ENCODE measurements around the gene SOHLH2. TPM values are rescaled to one million over a fixed set of nuclear protein-coding genes. Genes with fewer than 3 reads are reported as not detected.

The SOHLH2 gene
- total RNA-seq, 4 donors from 2014 or later = 0.19 to 0.47 (median 0.27) TPM; not detected in 1

DNA sequence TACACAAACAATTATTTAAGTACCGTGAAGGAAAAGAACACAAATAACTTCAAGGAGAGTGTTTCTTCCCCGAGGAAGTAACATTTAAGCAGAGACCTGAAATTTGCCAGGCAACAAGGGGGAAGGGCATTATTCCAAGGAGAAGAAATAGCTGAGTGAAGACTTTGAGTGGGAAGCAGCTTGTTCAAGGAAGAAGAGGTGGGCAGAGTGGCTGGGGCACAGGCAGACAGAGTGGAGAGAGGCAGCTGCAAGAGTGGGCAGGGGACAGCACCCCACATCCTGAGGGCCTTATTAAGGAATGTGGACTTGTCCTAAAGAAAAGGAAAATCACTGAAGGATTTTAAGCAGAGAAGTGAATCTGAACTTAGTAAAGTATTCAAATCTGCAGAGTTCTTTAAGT is 78.5 kb downstream of the SOHLH2 start:
- 96% methylated on average over 2 of the region's 2 CpGs; no CpG with 5 or more reads in 1 of the 2 donors for WGBS, 2 donors (ENCODE audit: low coverage in 1 of 2)
- peaks cover 5% of the 10 kb centered on the region for H3K27me3 ChIP-seq
- H3K4me3 ChIP-seq = no peak overlapping the region

GRCh38 chr13:36134632-36135031 is 79.7 kb downstream of the SOHLH2 start:
- Histone ChIP-seq H3K36me3 (no peaks in the 10 kb centered on the region), H3K27ac (no peak overlapping the region), H3K9me3 (peaks cover 0 to under 1% (median 0%) of the 10 kb centered on the region in 3 donors), H3K4me1 (peaks cover 0 to 20% (median 0%) of the 10 kb centered on the region in 3 donors), H3K27me3 (peaks cover 13% of the 10 kb centered on the region), H3K4me3 (no peak overlapping the region)
- ATAC-seq = no peak
- 33 to 87% methylated on average over 1 of the region's 1 CpG for WGBS, 2 donors (ENCODE audit: low coverage in 1 of 2)
- TF ChIP-seq EP300 (IDR thresholded peaks at IDR 0.05) (no peak), CTCF (IDR thresholded peaks at IDR 0.05) (no peak), POLR2A (IDR thresholded peaks at IDR 0.05) (no peak), POLR2AphosphoS5 (IDR thresholded peaks at IDR 0.05) (no peak)

More for the DNA sequence above, 78.5 kb downstream of the SOHLH2 start:
- no peak for TF ChIP-seq CTCF (IDR thresholded peaks at IDR 0.05)
- no peak for TF ChIP-seq POLR2AphosphoS5 (IDR thresholded peaks at IDR 0.05)
- no peak for TF ChIP-seq EP300 (IDR thresholded peaks at IDR 0.05)
- no peak for TF ChIP-seq POLR2A (IDR thresholded peaks at IDR 0.05)
- Histone ChIP-seq H3K4me1 (peaks cover 0 to 8% (median 0%) of the 10 kb centered on the region in 3 donors), H3K27ac (no peak overlapping the region), H3K36me3 (no peaks in the 10 kb centered on the region), H3K9me3 (peaks cover 0 to 8% (median 0%) of the 10 kb centered on the region in 3 donors)
- ATAC-seq = no peak

- no peak for TF ChIP-seq CTCF (IDR thresholded peaks at IDR 0.05)
- TF ChIP-seq POLR2A (IDR thresholded peaks at IDR 0.05) = no peak
- no peak for TF ChIP-seq EP300 (IDR thresholded peaks at IDR 0.05)
- TF ChIP-seq POLR2AphosphoS5 (IDR thresholded peaks at IDR 0.05) = no peak
- peaks cover 0 to 20% (median 0%) of the 10 kb centered on the region in 3 donors for H3K4me1 ChIP-seq
- H3K27me3 ChIP-seq = peaks cover 13% of the 10 kb centered on the region
- H3K4me3 ChIP-seq = no peak overlapping the region
- ATAC-seq = no peak
- no peaks in the 10 kb centered on the region for H3K36me3 ChIP-seq
- no peak overlapping the region for H3K27ac ChIP-seq
- H3K9me3 ChIP-seq = no peaks in the 10 kb centered on the region
- 65 to 79% methylated on average over 5 of the region's 5 CpGs for WGBS, 2 donors (ENCODE audit: low coverage in 1 of 2)
These were observed 80.3 kb downstream of the SOHLH2 start for GRCh38 chr13:36133950-36134626.

GRCh38 chr13:36132376-36132775 is 82.0 kb downstream of the SOHLH2 start:
- ATAC-seq = no peak
- no peaks in the 10 kb centered on the region for H3K36me3 ChIP-seq
- H3K9me3 ChIP-seq = no peaks in the 10 kb centered on the region
- peaks cover 0 to 20% (median 0%) of the 10 kb centered on the region in 3 donors for H3K4me1 ChIP-seq
- H3K27ac ChIP-seq = peak overlapping the region in 2 of 4 donors; percentile 65 to 76
- no peak overlapping the region for H3K4me3 ChIP-seq
- peaks cover 13% of the 10 kb centered on the region for H3K27me3 ChIP-seq
- 58 to 91% methylated on average over 1 of the region's 1 CpG for WGBS, 2 donors (ENCODE audit: low coverage in 1 of 2)
- TF ChIP-seq POLR2A (IDR thresholded peaks at IDR 0.05) = no peak
- no peak for TF ChIP-seq CTCF (IDR thresholded peaks at IDR 0.05)
- no peak for TF ChIP-seq EP300 (IDR thresholded peaks at IDR 0.05)
- no peak for TF ChIP-seq POLR2AphosphoS5 (IDR thresholded peaks at IDR 0.05)

GRCh38 chr13:36131931-36132297 is 82.4 kb downstream of the SOHLH2 start:
- no peaks in the 10 kb centered on the region for H3K36me3 ChIP-seq
- peak overlapping the region in 1 of 2 donors; percentile 73 for H3K4me3 ChIP-seq
- ATAC-seq = peak; percentile 81
- H3K9me3 ChIP-seq = no peaks in the 10 kb centered on the region
- TF ChIP-seq EP300 (IDR thresholded peaks at IDR 0.05) (no peak), CTCF (IDR thresholded peaks at IDR 0.05) (no peak), POLR2AphosphoS5 (IDR thresholded peaks at IDR 0.05) (peak; percentile 23)
- peak overlapping the region in 3 of 4 donors; percentile 65 to 77 (median 76) for H3K27ac ChIP-seq
- peaks cover 0 to 20% (median 0%) of the 10 kb centered on the region in 3 donors for H3K4me1 ChIP-seq
- peaks cover 13% of the 10 kb centered on the region for H3K27me3 ChIP-seq
- WGBS, 2 donors (ENCODE audit: low coverage in 1 of 2) = 27 to 40% methylated on average over 3 of the region's 5 CpGs

Data from gastroesophageal sphincter (tissue), 4 donors.